COLO668 (cell line): ENCODE data around the gene CORIN.
"Not testable (repeated sequence)": the region's sequence is repeated elsewhere in the genome, so short reads cannot be mapped to it uniquely, and the experiment has no call there.

Experiments
- DNase-seq: peaks from one replicate; lab custom pipeline; 2025; ENCODE audit not compliant: unreplicated experiment; lab: John Stamatoyannopoulos, UW

Gene CORIN

GRCh38 chr4:47721892-47722575 is 115.8 kb downstream of the CORIN start:
- no peak for DNase-seq

DNA sequence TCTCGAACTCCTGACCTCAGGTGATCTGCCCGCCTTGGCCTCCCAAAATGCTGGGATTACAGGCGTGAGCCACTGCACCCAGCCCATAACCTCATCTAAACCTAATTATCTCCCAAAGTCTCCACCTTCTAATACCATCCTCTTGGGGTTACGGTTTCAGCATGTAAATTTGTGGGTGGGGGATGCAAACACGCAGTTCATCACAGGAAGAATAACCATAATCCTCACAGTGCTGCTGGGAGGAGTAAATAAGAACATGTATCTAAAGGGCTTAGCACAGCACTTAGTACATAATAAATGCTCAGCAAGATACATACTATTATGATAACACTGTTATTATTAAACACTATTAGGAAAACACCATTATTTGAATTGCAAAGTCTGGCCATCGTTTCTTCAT is 116.4 kb downstream of the CORIN start:
- no peak for DNase-seq

DNA sequence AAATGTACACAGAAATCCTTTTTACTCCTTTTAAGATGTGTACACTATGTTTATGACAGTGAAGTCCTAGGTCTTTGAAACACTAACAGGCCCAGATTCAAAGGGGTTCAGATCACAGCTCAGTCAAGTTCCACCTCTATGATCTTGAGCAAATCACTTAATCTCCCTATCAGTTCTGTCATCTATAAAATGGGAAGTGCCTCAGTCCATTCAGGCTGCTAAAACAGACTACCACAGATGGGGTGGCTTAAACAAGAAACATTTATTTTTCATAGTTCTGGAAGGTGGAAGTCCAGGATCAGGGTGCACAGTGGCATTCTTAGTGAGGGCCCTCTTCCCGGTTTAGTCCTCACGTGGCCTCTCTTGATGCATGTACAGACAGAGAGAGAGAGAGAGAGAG is 117.1 kb downstream of the CORIN start:
- DNase-seq, result no peak

- DNase-seq, result no peak
These were observed 118.3 kb downstream of the CORIN start for GRCh38 chr4:47719576-47719975.

DNA sequence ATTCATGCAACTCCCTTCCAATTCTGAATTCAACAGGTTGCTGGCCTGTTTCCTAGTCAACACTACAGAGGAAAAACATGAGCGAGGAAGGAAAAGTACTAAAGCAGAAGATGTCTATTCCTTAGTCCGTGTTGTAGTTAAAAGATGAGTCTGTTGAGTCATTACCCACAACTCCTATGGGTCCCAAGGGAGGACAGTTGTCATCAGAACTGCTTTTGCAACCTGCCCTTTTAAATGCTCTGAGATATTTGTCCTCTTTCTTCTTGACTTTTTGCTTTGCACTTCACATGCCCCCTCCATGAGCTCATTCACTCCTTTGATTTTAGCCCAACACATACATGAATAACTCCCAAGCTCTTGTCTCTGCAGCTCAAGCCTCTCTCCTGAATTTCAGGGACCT is 119.2 kb downstream of the CORIN start:
- DNase-seq, result no peak

GRCh38 chr4:47717188-47717587 is 120.7 kb downstream of the CORIN start:
- DNase-seq, result no peak

DNA sequence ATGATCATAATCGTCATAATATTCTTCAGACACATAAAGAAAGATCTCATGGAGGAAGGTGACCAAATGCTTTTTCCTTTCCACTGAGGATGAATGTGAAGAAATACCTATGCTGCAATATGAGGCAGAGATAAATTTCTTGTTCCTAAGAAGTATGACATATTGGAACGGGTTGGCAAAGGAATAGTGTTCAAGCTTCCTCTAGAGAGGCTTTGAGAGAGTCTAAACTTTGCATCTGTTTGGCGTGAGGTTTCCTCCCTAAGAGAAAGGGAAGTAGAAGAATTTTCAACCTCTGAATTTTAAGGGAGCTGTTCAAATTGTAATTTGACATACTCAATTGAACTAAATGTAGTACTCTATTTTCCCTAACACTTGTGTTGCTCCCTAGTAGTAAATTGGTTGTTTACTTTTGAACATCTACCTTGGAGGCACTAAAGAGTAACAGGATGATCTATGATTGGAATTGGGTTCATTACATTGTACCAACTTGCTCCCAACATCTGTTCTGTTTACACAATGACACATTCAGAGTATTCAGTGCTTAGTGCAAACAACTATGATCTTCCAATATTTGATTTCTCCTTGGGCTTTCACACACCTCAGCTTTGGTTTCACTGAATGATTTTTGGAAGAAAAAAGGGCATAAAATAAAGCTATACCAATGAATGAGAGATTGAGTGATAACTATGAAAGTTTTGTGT is 122.0 kb downstream of the CORIN start:
- no peak for DNase-seq

- no peak for DNase-seq
These were observed 123.6 kb downstream of the CORIN start for GRCh38 chr4:47714269-47714668.

GRCh38 chr4:47713129-47713834 is 124.6 kb downstream of the CORIN start:
- no peak for DNase-seq

DNA sequence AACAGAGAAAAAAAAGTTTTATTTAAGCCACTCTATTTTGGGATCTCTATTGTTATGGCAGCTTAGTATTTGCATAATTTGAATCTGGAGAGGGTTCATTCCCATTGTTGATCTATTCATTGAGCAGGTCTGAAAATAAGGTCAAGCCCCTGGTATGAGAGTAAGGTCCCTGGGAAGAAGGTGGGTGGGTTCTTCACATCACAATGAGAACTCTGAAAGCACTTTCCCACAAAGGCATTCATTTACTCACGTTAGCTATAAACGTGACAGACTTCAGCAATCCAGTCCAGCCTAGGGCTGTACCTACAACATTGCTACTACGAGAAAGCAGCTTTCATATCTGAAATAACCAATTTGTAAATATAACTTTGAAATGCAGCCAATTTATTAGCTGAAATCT is 126.2 kb downstream of the CORIN start:
- DNase-seq, result no peak

- DNase-seq, result no peak
These were observed 126.7 kb downstream of the CORIN start for GRCh38 chr4:47711183-47711582.

- DNase-seq, result not testable (repeated sequence)
These were observed 131.5 kb downstream of the CORIN start for GRCh38 chr4:47706352-47706751.

DNA sequence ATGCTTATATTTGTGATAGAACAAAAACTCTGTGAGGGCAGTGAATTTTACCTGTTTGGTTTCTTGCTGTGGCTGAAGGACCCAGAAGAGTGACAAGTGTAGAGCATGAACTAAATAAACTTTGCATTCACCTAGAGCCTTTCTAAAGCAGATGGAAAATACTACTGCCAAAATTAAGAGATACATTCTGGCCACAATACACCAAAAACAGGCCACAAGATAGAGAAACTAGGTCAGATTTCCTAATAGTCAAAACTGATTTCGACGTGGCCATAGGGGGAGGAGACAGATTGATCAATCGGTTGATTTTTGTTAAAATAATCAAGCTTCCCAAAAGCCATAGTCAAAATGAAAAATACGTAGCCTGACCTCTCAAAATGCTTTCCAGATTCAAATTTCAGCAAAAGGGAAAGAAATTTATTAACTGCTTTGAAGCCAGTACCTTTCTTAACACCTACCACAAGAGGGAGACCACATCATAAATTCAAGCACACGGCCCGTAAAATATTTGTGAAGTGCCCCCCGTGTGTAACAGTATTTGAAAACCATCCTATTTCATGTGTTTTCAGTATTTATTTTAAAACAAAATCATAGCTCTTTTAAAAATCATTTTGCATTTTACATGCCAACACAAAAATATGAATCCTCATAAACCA is 132.4 kb downstream of the CORIN start:
- DNase-seq, result no peak

GRCh38 chr4:47704693-47705325 is 133.1 kb downstream of the CORIN start:
- peak; percentile 49 for DNase-seq

DNA sequence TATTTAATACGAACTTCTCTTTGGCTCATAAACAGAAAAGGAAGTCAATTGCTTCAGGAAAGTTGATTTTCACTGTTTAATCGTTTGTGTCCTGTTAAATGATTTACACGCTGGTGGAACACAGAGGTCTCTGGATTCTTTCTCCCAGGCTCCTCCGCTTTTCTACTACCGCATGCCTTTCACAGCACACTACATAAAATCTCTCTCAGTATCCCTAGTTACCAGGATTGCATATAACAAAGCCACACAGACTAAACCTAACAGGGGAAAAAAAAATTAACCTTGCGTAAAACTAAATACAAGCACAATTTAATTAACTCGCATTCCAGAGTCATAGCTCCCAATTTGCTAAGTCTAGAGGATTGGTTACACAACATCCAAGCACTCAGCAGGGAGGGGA is 133.9 kb downstream of the CORIN start:
- DNase-seq, result no peak

DNA sequence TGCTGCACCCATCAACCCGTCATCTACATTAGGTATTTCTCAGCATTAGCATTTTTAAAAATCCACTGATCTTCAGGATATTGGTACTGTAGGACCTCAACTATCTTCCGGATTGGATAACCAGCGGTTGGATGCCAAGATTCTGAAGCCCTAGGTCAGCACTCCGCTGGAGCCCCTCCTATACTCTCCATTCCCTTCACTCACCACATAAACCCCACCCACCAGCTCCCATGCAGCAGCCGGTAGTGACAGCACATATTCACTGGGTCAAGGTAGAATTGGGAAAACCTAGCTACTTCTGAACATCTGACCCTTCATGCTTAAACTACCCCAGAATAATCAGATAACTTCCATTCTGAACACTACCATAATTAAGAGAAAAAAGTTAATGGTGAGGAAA is 134.9 kb downstream of the CORIN start:
- DNase-seq, result no peak

DNA sequence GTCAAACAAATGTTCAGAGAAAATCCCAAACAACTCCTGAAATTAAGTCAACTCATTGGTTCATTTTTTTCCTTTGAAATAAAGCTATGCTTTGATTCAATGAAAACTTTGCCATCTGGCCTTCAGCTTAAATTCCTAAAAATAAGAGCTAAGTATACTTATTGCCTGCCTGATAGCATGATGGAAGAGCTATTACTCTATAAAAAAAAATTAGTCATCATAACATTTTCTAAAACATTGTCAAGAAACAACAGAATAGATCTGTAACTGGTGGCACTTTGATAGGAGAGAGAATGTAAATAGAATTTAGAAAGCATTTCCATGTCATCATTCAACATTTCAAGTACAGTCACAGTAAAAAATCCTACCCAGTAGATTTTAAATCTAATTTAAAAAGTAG is 136.6 kb downstream of the CORIN start:
- no peak for DNase-seq

DNA sequence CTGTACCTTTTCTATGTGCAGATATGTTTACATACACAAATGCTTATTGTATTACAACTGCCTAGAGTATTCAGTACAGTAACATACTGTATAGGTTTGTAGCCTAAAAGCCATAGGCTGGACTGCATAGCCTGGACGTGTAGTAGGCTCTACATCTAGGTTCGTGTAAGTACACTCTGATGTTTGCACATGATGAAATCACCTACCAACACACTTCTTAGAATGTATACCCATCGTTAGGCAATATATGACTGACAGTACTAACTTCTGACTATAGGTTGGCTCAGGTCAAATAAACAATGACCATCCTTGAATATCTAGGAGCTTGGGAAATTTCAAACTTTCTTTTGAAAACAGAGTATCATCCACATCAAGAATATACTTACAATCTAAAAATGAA is 139.0 kb downstream of the CORIN start:
- no peak for DNase-seq

GRCh38 chr4:47696823-47697222 is 141.0 kb downstream of the CORIN start:
- no peak for DNase-seq

DNA sequence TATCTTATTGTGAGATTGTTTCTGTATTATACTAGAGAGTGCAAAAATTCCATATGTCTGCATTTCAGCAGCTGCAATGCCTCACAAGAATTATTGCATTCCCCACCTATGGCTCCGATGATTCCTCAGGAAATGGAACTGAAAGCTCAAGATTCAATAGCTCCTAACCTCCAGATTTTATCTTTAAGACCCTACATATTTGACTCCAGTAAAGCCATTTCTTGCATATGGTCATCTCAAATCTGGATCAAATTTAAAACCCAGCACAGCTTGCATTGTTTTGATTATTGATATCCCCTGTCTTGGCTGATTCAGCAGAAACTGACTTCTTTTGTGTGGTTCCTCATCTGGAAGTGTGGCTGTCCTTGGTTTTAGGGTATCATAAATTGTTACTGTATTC is 142.6 kb downstream of the CORIN start:
- no peak for DNase-seq

- DNase-seq, result no peak
These were observed 143.5 kb downstream of the CORIN start for GRCh38 chr4:47694322-47694721.
